ENCODE data around the gene DDX46.
A peak's percentile ranks its signal among the peaks of the same experiment; 100 is the strongest.

The DDX46 gene

DNA sequence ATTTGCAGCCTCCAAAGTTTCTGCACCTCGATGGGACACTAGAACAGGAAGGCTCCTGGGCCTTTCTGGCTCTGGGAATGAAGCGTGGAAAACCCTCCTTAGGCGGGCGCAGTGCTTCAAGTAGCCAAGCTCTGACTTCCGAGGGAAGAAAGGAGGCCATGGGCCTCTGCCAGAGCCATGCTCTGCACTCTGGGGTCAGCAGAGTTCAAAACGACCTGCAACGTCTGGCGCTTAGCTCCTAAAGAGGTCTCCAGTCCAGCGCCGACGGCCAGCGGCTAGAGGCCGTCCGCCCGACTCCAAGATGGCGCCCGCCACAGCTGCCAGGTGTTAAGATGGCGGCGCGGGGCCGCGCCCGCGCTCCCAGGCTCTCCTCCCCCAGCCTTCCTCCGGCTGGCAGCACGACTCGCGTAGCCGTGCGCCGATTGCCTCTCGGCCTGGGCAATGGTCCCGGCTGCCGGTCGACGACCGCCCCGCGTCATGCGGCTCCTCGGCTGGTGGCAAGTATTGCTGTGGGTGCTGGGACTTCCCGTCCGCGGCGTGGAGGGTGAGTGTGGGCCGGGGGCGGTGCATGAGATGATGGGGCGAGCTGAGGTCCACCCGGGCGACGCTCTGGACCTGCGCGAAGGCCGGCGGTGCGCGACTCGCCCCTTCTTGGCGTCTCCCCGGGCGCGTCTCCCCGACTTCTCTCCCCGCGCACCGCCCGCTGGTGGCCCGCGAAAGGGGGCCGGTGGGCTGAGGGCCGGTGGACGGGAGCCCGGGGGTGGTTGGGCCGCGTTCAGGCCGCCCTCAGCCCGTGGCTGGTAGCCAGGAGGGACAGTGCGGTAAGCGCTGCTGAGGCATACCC is 115.6 kb downstream of the DDX46 start, which contains the start of gene TXNDC15:
Gene TXNDC15 (plus strand): TSS at position 385 of the 844 bp plus-strand sequence. CDS start 57 bp downstream, at position 442.
- Histone ChIP-seq H3K9me3 (ENCODE audit: control insufficient read depth, low read length) (no peaks in the 10 kb centered on the region), H3K4me1 (ENCODE audit: control insufficient read depth, insufficient read depth, low read length, poor library complexity, severe bottlenecking) (peaks cover 7% of the 10 kb centered on the region), H3K27ac (ENCODE audit: low read depth, low read length, severe bottlenecking) (peak within 1 kb of the TSS; percentile 94), H3K4me3 (ENCODE audit: extremely low read depth, insufficient read depth, low read length, poor library complexity, severe bottlenecking) (peak within 1 kb of the TSS; percentile 74), H3K36me3 (ENCODE audit: control insufficient read depth, insufficient read depth, low read length) (peaks cover 4% of the 10 kb centered on the region)
- 5 to 9% methylated on average over 45 to 73 of the region's 79 CpGs for WGBS, 2 experiments (ENCODE audit: insufficient coverage in 2 of 2)

- peaks cover 4% of the 10 kb centered on the region for H3K36me3 ChIP-seq (ENCODE audit: control insufficient read depth, insufficient read depth, low read length)
- H3K4me3 ChIP-seq (ENCODE audit: extremely low read depth, insufficient read depth, low read length, poor library complexity, severe bottlenecking) = peak overlapping the region; percentile 74
- peaks cover 7% of the 10 kb centered on the region for H3K4me1 ChIP-seq (ENCODE audit: control insufficient read depth, insufficient read depth, low read length, poor library complexity, severe bottlenecking)
- 17 to 19% methylated on average over 14 to 16 of the region's 20 CpGs for WGBS, 2 experiments (ENCODE audit: insufficient coverage in 2 of 2)
- H3K27ac ChIP-seq (ENCODE audit: low read depth, low read length, severe bottlenecking) = peak overlapping the region; percentile 94
- H3K9me3 ChIP-seq (ENCODE audit: control insufficient read depth, low read length) = no peaks in the 10 kb centered on the region
Observed at GRCh38 chr5:134874831-134875655, 116.5 kb downstream of the DDX46 start.

DNA sequence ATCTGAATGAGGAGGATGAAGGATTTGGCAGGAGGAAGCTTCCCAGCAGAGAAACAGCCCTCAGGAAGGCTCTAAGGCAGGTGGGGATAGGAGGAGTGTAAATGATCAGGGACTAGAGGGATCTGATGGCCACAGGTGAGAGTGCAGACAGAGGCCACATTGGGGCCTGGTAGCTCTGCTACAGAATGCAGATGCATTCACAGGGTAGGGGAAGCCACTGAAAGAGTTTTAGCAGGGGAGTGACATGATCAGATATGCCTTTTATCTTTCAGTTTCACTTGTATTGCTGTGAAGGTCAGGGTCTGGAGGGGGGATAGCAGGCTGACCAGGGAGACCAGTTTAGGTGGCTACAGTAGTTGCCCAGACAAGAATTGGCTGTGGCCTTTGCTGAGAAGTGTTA is 118.6 kb downstream of the DDX46 start:
- Histone ChIP-seq H3K4me1 (ENCODE audit: control insufficient read depth, insufficient read depth, low read length, poor library complexity, severe bottlenecking) (peaks cover 7% of the 10 kb centered on the region), H3K27ac (ENCODE audit: low read depth, low read length, severe bottlenecking) (no peak overlapping the region), H3K9me3 (ENCODE audit: control insufficient read depth, low read length) (no peaks in the 10 kb centered on the region), H3K4me3 (ENCODE audit: extremely low read depth, insufficient read depth, low read length, poor library complexity, severe bottlenecking) (no peak overlapping the region), H3K36me3 (ENCODE audit: control insufficient read depth, insufficient read depth, low read length) (peaks cover 4% of the 10 kb centered on the region)

- H3K27ac ChIP-seq (ENCODE audit: low read depth, low read length, severe bottlenecking) = no peak overlapping the region
- H3K4me1 ChIP-seq (ENCODE audit: control insufficient read depth, insufficient read depth, low read length, poor library complexity, severe bottlenecking) = peaks cover 6% of the 10 kb centered on the region
- WGBS, 2 experiments (ENCODE audit: insufficient coverage in 2 of 2) = 79 to 94% methylated on average over 3 of the region's 3 CpGs
- H3K9me3 ChIP-seq (ENCODE audit: control insufficient read depth, low read length) = no peaks in the 10 kb centered on the region
- no peak overlapping the region for H3K4me3 ChIP-seq (ENCODE audit: extremely low read depth, insufficient read depth, low read length, poor library complexity, severe bottlenecking)
- peaks cover 4% of the 10 kb centered on the region for H3K36me3 ChIP-seq (ENCODE audit: control insufficient read depth, insufficient read depth, low read length)
Observed at GRCh38 chr5:134878403-134878802, 119.8 kb downstream of the DDX46 start.

- WGBS, 2 experiments (ENCODE audit: insufficient coverage in 2 of 2) = 97% methylated on average over 3 of the region's 3 CpGs; no CpG with 5 or more reads in 1 of the 2 experiments
- no peak overlapping the region for H3K27ac ChIP-seq (ENCODE audit: low read depth, low read length, severe bottlenecking)
- no peaks in the 10 kb centered on the region for H3K4me1 ChIP-seq (ENCODE audit: control insufficient read depth, insufficient read depth, low read length, poor library complexity, severe bottlenecking)
- H3K36me3 ChIP-seq (ENCODE audit: control insufficient read depth, insufficient read depth, low read length) = peaks cover 4% of the 10 kb centered on the region
- no peak overlapping the region for H3K4me3 ChIP-seq (ENCODE audit: extremely low read depth, insufficient read depth, low read length, poor library complexity, severe bottlenecking)
- no peaks in the 10 kb centered on the region for H3K9me3 ChIP-seq (ENCODE audit: control insufficient read depth, low read length)
Observed at GRCh38 chr5:134879456-134879855, 120.9 kb downstream of the DDX46 start.

Data from mesodermal cell (in vitro differentiated cells).